Muscle of back (tissue), 11 donors: ENCODE measurements around the gene ACSS2. TPM values are rescaled to one million over a fixed set of nuclear protein-coding genes. Genes with fewer than 3 reads are reported as not detected.
A peak's percentile ranks its signal among the peaks of the same experiment; 100 is the strongest.
"Not testable (repeated sequence)": the region's sequence is repeated elsewhere in the genome, so short reads cannot be mapped to it uniquely, and the experiment has no call there.

ENCODE experiments used
- DNase-seq, 3 donors: peaks; one replicate each; pipeline versions ENCODE4 v3.0.0 to v3.0.0-alpha.2; 2013
- polyA plus RNA-seq, 10 donors: library from polyadenylated mRNA; unstranded; fragments of 120-200 nt; gene quantifications; one replicate each; pipeline ENCODE4 v1.2.1, GENCODE V29; 2013; ENCODE audit not compliant: insufficient read length in 10 of 10

ACSS2 gene
- polyA plus RNA-seq, 10 donors: 40.4 to 65.1 (median 49.6) TPM

DNA sequence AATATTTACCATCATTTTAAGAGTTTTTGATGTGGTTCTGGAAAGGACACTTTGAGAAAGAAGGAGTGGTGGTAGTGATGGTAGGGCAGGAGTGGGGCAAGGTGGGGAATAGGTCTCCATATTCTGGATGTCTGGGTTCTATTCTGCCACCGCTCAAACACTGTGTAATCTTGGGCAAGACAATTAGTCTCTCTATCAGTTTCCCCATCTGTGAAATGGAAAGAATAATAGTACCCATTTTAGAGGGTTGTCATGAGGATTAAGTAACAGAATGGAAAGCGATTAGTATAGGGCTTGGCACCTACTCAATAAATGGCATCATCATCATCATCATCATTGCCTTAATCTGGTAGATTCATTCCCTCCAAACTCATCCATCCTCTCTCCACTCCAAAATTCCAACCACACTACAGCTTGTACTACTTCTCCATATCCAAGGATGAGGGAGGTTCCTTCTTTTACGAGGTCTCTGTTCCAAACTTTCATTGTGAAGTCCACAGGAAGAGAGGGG, 2.8 kb upstream of the ACSS2 start:
- no peak for DNase-seq

DNA sequence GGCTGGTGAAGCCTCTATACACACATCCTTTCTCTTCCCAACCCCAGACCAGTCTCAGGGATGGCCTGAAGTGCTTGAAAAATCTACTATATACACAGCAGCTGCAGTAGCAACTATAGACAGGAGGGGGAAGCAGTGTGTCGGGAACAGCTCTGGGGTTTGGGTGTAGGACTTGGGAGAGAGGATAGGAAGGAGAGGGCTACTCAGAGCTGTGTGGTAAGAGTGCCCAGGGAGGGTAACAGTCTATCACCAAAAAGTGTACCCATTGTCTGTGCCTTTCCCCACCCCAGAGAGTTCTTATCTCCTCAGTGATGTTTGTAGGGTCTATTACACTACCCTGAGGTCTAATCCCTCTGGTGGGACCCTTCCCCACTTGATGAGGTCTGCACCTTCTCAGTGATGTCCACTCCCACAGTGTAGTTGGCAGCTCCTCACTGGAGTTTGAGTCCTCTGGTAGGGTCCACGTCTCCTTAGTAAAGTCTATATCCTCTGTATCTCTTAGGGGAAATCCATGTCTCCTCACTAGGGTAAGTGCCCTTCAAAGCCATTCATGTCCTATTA, 2.2 kb upstream of the ACSS2 start:
- peak; percentile 74 to 87 (median 78) for DNase-seq

DNA sequence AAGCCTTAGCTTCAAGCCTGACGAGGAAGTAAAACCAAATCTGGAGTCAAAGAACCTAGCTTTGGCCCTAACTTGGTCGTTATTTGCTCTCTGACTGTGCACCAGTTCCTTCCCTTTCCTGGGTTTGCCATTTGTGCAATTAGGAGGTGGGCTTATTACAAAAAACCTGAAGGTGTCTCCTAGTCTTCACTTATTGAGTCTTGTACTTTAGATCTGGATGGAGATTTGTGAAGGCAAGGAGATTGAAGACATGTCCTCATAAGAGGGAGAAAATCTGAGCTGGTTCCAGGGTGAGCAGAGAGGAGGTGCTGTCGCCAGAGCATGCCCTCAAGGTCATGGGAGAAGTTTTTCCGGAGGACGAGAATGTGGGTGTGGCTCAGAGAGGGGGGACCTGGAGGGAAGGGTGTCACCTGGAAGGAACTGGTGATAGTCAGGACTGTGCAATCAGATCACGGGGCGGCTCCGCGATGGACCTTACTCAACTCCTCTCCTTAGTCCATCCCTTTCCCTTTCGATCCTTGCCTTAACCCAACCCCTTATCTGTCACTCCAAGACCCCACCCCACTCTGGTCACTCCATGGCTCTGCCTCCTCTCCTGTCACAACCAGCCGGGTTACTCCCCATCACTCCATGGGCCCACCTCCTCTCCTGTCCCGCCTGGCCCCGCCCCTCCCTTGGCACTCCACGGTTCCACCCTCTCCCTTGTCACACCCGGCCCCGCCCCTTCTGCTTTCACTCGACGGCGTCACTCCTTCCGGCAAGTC, 588 bp upstream of the ACSS2 start:
- DNase-seq: peak in 1 of 3 donors; percentile 96

DNA sequence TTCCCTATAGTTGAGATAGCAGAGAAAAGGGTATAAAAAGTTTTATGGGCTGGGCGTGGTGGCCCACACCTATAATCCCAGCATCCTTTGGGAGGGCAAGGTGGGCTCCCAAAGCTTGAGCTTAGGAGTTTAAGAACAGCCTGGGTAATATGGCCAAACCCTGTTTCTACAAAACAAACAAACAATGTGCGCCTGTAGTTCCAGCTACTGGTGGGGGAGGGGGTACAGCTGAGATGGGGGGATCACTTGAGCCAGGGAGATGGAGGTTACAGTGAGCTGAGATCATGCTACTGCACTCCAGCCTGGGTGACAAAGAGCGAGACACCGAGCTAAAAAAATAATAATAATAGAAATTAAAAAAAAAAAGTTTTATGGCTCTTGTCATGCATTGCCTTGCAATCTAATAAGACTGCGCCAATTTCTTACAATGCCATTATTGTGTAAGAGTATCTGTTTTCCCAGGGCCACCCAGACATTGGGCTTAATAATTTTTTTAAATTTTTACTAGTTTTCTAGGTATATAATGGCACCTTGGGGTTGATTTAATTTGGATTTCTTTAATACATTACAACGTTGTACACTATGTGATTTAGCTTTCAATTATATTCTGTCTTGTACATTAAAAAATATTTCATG, 3.9 kb downstream of the ACSS2 start:
- no peak for DNase-seq

DNA sequence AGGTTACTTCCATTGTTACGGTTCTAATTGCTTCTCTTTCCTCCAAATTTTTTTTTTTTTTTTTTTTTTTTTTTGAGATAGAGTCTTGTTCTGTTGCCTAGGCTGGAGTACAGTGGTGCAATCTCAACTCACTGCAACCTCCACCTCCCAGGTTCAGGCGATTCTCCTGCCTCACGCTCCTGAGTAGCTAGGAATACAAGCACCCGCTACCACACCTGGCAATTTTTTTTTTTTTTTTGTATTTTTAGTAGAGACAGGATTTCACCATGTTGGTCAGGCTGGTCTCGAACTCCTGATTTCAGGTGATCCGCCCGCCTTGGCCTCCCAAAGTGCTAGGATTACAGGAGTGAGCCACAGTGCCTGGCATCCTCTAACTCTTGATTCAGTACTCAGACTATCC, 4.6 kb downstream of the ACSS2 start:
- not testable (repeated sequence) for DNase-seq

DNA sequence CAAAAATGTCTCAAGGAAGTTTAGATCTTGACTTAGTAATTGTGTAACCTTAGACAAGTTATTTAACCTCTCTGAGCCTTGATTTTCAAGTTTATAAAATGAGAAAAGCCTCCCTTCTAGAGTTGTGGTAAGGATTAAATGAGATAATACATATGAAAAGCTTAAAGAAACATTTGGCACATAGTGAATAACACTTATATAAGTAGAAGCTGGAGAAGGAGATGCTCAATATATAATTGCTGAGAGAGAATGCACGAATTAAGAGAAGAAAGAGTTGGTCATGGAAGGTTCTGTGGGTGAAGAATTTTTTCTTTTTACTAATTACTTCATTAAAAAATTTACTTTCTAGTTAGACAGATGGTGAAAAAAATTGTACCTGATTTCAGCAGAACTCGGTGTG, 5.3 kb downstream of the ACSS2 start:
- no peak for DNase-seq

DNA sequence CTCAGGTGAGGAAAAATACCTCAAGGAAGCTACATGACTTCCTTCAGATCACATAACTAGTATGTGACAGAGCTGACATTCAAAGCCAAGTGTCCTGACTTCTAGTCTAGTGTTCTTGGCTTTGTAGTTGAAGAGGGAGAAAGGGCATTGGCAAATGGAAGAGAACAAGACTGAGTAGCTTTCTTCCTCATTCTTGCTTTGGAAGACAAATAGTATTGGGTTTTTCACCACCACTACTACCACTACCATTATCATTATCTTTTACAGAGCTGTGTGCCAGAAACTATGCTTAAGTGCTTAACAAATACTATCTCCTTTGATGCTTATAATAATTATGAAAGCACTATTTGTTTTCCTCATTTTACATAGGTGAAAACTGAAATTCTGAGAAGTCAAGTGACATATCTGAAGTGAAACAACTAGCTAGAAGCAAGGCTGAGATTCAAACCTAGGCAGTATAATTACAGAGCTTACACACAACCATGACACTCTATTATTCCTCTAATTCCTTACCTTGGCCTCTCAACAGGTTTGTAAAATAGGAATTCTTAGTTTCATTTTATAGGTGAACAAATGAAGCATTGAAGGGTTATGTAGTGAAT, 6.8 kb downstream of the ACSS2 start:
- DNase-seq: no peak

DNA sequence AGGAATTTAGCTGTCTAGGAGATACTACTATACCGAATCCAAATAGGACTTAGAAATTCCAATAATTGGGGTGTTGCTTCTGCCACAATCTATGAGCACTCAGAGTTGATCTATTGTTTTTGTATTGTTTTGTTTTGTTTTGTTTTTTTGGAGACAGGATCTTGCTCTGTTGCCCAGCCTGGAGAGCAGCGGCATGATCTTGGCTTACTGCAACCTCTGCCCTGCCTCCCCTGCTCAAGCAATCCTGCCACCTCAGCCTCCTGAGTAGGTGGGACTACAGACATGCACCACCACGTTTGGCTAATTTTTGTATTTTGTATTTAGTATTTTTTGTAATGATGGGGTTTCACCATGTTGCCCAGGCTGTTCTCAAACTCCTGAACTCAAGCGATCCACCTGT, 7.4 kb downstream of the ACSS2 start:
- no peak for DNase-seq

DNA sequence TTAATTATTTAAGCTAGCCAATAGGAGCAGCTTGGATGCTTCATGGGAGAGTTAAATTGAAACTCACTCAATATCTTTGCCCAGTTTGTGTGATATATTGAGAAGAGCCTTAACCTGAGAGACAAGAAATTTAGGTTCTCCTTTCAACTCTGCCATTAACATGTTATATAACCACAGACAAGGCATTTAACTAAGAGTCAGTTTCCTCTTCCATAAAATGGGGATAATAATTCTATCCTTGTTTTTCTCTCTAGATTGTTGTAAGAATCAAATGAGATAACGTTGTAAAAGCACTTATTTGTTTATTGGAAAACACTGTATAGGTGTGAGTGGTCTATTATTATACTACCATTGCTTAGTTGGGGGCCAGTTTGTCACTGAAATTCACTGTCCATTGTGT, 7.8 kb downstream of the ACSS2 start:
- no peak for DNase-seq

DNA sequence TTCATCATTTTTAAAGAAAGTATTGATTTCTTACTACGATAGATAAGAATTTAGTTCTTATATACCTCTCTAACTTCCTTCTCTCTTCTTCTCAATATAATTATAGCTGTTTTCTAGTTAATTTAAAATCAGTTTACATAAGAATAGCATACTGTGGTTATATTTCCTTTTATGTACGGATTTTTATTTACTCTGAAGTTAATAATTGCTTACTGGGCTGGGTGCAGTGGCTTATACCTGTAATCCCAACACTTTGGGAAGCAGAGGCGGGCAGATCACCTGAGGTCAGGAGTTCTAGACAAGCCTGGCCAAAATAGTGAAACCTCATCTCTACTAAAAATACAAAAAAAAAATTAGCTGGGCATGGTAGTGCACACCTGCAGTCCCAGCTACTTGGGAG, 9.7 kb downstream of the ACSS2 start:
- no peak for DNase-seq

DNA sequence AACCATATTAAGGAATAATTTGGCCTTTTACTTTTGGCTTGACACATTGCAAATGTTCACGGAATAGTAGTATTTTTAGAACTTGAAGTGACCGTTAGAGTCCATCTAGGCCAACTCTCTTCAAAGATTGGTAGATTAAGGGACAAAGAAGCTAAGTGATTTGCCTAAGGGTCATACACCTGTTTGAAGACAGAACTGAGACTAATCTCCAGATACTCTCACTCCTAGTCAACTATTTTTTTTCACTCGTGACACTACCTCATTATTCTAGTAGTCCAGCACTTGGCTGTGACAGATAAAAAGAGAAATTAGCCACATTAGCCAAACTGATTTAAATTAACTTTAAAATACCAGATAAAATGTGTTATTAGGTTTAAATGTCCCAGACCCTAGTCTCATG, 10.6 kb downstream of the ACSS2 start:
- DNase-seq: no peak

DNA sequence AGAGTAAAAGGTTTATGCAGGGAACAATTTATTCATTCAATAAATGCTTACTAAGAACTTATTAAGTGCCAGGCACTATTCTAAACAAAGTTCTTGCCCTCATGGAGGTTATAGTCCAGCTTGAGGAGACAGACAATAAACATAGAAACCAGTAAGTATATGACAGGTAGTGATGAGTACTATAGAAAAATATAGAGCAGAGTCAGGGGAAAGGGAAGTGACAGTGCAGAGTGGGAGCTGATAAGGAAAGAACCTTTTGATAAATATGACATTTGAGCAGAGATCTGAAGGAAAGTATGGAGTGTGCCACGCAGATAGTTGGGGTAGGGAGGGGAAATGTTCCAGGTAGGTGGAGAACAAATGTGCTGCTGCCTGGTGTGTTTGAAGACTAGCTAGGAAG, 12.1 kb downstream of the ACSS2 start:
- DNase-seq: no peak

DNA sequence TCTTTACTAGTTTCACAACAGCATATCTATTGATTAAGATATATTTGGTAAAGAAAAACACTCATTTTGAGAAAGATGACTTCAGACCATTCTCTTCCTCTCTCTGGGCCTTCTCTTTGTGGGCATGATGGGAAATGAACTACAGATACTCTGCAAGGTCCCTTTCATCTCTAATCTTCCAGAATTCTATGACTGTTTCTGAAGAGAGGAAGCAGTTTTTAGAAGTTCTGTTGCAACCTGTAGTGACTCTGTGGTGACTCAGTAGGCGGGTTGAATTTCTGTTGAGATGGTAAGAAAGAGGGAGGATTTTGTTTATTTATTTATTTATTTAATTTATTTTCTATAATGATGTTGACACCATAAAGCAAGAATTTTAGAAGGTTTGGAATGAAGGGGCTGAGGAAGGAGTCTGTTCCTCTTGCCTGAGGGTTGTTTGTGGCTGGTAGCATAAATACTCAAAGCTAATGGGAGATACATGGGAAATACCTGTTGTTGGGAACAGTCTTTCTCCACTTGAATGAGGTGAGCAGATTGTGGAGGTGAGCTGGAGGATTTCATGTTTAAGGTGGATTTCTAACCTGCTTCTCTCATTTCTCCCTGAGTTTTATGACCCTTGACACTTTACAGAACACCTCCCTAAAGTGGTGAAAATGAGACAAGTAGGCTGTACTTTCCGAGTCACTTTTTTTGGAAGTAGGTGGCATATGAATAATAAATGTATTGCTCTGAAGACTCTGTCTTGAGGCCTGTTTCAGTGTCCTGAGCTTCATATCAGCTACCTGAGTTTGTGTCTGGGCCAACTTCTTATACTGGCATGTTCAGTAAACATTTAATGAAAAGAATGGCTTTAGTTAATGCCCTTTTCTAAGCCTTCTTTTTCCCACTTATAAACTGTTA, 15.0 kb downstream of the ACSS2 start:
- DNase-seq: no peak

DNA sequence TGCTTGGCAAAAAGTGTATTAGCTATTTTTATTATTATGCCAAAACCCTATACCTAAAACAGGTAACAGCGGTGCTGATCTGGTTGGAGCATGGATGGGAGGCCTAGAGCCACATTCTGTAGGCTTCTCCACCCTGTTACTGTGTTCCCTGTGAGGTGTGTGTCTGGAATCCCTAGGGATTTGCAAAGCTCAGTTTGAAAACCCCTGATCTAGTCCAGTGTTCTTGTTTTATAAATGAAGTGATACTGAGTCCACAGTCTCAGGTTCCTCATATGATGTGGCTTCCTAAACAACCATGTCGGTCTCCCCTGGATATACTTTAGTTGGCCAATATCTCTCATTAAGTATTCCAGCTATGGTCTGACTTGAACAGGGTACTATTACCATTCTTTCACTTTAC, 16.3 kb downstream of the ACSS2 start:
- DNase-seq: no peak

DNA sequence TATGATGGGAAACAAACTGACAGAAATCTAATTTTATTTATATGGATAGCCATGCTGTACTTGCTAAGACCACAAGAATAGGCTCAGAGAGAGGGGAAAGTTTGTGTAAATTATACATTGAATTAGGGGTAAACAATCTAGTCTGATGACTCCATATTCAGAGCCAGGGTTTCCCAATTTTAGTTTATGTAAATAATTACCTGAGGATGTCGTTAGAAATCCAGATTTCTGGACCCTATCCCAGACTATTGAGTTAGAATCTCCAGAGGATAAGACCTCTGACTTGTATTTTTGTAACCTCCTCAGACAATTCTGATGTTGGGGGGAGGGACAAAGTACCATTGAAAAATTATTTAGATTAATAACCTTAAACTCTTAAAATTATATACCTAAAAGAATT, 18.3 kb downstream of the ACSS2 start:
- no peak for DNase-seq

DNA sequence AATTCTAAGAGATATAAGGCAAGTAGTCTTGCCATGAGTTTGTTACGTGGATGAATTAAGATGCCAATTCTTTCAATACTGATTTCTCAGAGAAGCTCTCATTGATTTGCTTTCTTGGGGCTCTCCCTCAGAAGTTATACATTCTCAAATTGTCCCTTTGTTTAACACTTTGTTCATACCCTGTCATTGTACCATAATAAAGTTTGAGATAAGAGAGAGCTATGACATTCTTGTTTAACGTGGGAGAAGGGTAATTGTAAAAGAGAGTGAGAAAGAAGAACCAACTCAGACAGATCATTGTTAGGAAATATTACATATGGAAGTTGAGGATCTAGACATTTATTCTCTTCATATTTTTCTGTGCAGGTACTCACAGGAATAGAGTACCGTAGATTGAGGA, 19.1 kb downstream of the ACSS2 start:
- no peak for DNase-seq

DNA sequence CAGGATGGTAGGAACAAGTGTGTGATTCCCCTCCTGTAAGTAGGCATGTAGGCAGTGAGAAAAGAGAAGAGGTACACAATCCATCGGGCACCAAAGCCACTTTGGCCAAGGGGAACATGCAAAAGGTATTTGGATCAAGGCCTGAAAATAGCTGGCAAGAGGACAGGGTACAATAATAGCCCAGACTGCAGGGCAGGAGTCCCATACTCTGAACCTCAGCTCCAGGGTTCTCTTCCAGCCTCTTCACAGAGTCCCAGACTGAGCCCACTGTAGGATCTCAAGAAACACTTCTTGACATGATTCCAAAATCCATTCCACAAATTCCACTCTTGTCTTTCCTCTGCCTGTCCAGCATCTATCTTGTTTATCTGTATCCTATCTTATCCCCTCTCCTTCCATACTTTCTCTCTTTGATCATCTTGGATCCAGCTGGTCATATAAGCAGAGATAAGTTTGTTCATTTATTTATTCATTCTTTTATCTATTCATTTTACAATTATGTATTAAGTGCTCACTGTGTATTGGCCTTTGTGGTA, 19.7 kb downstream of the ACSS2 start:
- DNase-seq: peak in 1 of 3 donors; percentile 34

DNA sequence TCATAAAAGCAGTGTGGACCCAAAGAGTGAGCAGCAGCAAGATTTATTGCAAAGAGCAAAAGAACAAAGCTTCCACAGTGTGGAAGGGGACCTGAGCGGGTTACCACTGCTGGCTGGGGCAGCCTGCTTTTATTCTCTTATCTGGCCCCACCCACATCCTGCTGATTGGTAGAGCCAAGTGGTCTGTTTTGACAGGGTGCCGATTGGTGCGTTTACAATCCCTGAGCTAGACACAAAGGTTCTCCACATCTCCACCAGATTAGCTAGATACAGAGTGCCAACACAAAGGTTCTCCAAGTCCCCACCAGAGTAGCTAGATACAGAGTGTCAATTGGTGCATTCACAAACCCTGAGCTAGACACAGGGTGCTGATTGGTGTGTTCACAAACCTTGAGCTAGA, 21.7 kb downstream of the ACSS2 start:
- DNase-seq: not testable (repeated sequence)

DNA sequence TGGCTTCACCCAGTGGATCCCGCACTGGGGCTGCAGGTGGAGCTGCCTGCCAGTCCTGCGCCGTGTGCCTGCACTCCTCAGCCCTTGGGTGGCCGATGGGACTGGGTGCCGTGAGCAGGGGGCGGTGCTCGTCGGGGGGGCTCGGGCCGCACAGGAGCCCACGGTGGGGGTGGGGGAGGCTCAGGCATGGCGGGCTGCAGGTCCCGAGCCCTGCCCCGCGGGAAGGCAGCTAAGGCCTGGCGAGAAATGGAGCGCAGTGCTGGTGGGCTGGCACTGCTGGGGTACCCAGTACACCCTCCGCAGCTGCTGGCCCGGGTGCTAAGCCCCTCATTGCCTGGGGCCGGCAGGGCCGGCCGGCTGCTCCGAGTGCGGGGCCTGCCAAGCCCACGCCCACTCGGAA, 22.3 kb downstream of the ACSS2 start:
- DNase-seq: not testable (repeated sequence)

DNA sequence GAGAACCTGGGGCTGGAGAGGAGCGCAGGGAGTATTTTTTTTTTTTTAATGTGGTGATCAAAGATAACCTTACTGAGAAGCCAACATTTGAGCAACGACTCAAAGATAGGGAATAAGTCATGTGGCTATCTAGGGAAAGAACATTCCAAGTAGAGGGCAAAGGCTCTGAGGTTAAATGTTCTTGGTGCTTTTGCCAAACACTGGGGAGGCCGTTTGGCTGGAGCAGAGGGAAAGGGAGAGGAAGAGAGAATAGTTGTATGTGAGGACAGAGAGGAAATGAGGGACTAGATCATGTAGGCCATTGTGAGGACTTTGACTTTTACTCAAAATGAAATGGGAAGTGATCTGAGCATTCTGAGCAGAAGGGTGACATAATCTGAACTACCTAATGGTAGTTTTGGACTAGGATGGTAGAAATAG, 27.8 kb downstream of the ACSS2 start:
- no peak for DNase-seq
